Measurements from ENCODE around the gene KCNJ15. TPM values are rescaled to one million over a fixed set of nuclear protein-coding genes. Genes with fewer than 3 reads are reported as not detected.

The KCNJ15 gene
- total RNA-seq (ENCODE audit: low replicate concordance), result 3.9 and 4.9 TPM in 2 replicates
- long read RNA-seq, transcript KCNJ15-208 (3 exons, 2,583 nt), result major isoform, 7 of 13 reads
- long read RNA-seq, partial matches to known transcripts, result 1 of 13 reads
- long read RNA-seq, other reads (novel, unspliced or antisense), result 5 of 13 reads

DNA sequence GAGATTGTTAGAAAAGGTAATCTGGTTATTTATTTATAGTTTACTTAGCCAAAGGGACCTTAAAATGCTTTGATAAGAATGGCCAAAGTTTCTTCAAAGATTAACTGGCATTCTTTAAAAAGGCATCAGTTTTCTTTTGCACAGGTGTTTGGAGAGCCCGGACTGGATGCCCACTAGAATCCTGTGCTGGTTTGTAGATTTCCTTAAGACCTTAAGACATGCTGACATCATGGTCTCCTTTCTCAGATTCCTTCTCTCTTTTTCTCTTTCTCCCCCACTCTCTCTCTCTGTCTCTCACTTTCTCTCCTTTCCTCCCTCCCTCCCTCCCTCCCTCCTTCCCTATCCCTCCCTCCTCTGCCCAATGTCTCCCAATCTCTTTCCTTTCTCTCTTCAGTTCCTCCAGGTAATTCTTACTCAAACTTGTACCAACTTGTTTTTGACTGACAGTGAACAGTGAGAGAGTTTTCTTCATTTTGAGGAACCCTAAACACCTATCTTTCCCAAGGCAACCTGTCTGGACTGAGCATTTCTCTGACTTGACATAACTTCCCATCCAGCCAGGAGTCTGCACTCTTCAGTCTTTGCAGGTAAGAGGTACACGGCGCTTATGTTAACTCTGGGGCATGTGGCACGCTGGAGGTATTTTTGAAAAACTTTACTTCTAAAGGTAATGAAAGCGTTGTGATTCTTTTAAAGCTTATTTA is at the start of gene KCNJ15:
TSS of gene KCNJ15 (plus strand) at position 393 of the 704 bp plus-strand sequence. CDS start 42,271 bp downstream, outside the sequence.
- Mint-ChIP-seq H3K4me3 (peak within 1 kb of the TSS; percentile 55), H3K9me3 (no peaks in the 10 kb centered on the region), H3K27me3 (peaks cover 6% of the 10 kb centered on the region), H3K4me1 (ENCODE audit: unreplicated experiment) (peaks cover 19% of the 10 kb centered on the region), H3K27ac (no peak within 1 kb of the TSS), H3K36me3 (peaks cover 5% of the 10 kb centered on the region)
- TF ChIP-seq, protein P1, sequence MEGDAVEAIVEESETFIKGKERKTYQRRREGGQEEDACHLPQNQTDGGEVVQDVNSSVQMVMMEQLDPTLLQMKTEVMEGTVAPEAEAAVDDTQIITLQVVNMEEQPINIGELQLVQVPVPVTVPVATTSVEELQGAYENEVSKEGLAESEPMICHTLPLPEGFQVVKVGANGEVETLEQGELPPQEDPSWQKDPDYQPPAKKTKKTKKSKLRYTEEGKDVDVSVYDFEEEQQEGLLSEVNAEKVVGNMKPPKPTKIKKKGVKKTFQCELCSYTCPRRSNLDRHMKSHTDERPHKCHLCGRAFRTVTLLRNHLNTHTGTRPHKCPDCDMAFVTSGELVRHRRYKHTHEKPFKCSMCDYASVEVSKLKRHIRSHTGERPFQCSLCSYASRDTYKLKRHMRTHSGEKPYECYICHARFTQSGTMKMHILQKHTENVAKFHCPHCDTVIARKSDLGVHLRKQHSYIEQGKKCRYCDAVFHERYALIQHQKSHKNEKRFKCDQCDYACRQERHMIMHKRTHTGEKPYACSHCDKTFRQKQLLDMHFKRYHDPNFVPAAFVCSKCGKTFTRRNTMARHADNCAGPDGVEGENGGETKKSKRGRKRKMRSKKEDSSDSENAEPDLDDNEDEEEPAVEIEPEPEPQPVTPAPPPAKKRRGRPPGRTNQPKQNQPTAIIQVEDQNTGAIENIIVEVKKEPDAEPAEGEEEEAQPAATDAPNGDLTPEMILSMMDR (conservative IDR thresholded peaks at IDR 0.05), result no peak
- no peak for DNase-seq (ENCODE audit: extremely low spot score, unreplicated experiment)

- DNase-seq (ENCODE audit: extremely low spot score, unreplicated experiment), result no peak
- no peak overlapping the region for H3K27ac Mint-ChIP-seq
- H3K27me3 Mint-ChIP-seq, result peaks cover 4% of the 10 kb centered on the region
- TF ChIP-seq, protein P1 (conservative IDR thresholded peaks at IDR 0.05), result no peak
- H3K36me3 Mint-ChIP-seq, result no peaks in the 10 kb centered on the region
- no peak overlapping the region for H3K4me3 Mint-ChIP-seq
- peaks cover 8% of the 10 kb centered on the region for H3K4me1 Mint-ChIP-seq (ENCODE audit: unreplicated experiment)
- H3K9me3 Mint-ChIP-seq, result peaks cover 12% of the 10 kb centered on the region
Measured at GRCh38 chr21:38208118-38208517, 48.7 kb upstream of the KCNJ15 start.

- TF ChIP-seq, protein P1 (conservative IDR thresholded peaks at IDR 0.05), result no peak
- Mint-ChIP-seq H3K4me3 (no peak overlapping the region), H3K27me3 (peaks cover 4% of the 10 kb centered on the region), H3K4me1 (ENCODE audit: unreplicated experiment) (no peaks in the 10 kb centered on the region), H3K9me3 (peaks cover 12% of the 10 kb centered on the region), H3K27ac (no peak overlapping the region), H3K36me3 (no peaks in the 10 kb centered on the region)
- no peak for DNase-seq (ENCODE audit: extremely low spot score, unreplicated experiment)
Measured at GRCh38 chr21:38211321-38211720, 45.5 kb upstream of the KCNJ15 start.

DNA sequence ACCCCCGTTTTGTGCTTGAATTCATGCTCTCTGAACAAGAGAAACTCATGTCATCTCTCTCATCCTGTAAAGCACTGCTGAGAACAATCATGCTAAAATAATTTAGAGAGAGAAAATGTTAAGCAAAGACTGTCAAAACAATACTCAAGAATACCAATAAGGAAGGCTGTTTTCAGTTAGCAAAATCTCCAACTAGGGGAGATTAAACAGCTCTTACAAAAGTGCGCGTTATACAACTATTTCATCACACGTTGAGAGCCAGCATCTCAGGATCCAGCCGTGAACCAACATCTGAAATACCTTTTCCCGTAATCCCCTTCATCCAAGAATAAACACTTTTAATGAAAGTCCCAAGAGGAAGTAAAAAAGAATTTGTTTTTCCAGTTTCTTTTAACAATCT is 44.1 kb upstream of the KCNJ15 start:
- Mint-ChIP-seq H3K4me3 (no peak overlapping the region), H3K4me1 (ENCODE audit: unreplicated experiment) (no peaks in the 10 kb centered on the region), H3K27ac (no peak overlapping the region), H3K36me3 (no peaks in the 10 kb centered on the region), H3K9me3 (peaks cover 12% of the 10 kb centered on the region), H3K27me3 (peaks cover 4% of the 10 kb centered on the region)
- TF ChIP-seq, protein P1 (conservative IDR thresholded peaks at IDR 0.05), result no peak
- DNase-seq (ENCODE audit: extremely low spot score, unreplicated experiment), result no peak

DNA sequence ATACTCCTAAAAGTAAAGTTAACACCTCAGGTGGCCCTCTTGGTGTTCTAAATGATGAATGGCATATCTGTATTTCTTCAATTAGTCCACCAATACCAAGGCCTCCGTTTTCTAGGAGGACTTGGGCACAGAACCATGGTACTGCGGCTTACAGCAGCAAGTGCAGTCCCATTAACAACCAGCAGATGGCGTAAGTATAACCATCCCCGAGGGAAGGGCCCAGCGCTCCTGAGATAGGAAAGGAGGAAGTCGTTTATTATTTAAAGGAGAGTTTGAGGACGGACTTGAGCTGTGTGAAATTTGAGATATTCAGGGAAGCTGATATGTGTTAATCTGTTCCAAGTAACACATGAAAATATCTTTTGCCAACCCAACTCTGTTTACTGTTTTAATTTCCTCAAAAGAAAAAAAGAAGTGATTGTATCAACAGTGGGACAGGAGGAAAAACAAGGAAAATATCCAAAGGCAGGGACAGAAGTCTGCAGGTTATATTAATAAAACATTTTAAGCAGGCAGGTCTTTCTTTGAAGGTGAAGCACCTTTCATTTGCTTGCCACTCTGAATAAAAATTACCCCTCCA is 37.7 kb upstream of the KCNJ15 start:
- Mint-ChIP-seq H3K27ac (no peak overlapping the region), H3K9me3 (peaks cover 5% of the 10 kb centered on the region), H3K4me1 (ENCODE audit: unreplicated experiment) (peaks cover 12% of the 10 kb centered on the region), H3K27me3 (no peaks in the 10 kb centered on the region), H3K4me3 (no peak overlapping the region), H3K36me3 (peaks cover 4% of the 10 kb centered on the region)
- no peak for DNase-seq (ENCODE audit: extremely low spot score, unreplicated experiment)
- TF ChIP-seq, protein P1 (conservative IDR thresholded peaks at IDR 0.05), result peak; percentile 93

Data from type B pancreatic cell (in vitro differentiated cells).